GM19463 (cell line): Measurements from ENCODE around the gene CDK6.
A peak's percentile ranks its signal among the peaks of the same experiment; 100 is the strongest.

Experiments used
- ATAC-seq: cut with Tn5 transposase; IDR thresholded peaks from one replicate; pipeline ENCODE4 v1.9.1; 2021; ENCODE audit warnings: mild to moderate bottlenecking, moderate library complexity; ENCODE audit not compliant: unreplicated experiment

Gene CDK6

DNA sequence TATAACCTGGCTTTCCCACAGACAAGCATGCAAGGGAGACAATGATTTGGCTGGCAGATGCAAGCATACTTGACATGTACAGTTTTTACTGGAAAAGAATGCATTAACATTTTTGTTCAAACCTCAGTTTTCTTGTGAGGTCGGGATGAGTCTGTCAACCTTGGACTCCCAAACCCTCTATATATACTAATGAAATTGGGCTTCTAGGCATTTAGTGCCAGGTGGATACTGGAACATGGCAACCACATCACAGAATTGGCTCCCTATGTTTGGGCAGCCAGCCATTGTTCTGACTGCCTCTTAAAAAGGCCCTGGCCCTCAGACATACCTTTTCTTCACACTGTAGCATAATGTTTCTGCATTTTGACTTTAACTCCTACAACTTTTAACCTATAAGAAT is 39.1 kb downstream of the CDK6 start:
- no peak for ATAC-seq

DNA sequence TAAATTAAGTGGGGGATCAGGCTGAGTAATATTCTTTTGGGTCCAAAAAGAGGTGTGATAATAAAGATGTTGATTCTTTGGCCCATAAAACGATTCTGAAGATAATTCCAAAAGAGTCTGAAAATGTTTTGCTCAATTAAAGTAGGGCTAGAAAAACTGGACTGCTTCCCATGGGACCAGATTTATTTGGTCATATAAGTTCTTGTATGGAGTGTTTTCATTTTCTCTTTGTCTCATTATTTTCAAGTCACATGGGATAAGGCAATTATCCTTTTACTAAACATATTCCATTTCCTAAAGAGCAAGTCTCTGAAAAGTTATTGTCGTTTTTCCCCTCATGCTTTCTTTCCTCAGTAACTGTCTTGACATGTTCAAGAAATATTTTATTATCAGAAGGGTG is 41.5 kb downstream of the CDK6 start:
- ATAC-seq, result no peak

DNA sequence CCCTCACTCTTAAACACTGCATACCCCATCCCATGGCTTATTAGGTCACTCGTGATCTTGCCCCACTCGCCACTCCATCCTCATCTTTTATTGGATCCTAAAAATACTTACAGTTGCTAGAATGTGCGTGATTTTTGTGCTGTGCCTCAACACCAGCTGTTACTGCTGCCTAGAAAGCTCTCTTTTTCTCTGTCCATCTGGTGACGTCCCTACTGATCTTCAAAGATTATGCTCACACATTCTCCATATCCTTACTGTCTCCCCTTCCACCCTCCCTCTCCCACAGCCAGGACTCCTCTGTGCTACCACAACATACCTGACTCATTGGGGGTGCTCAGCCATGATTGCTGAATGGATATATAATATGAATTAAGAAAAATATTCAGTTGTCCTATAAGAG is 42.0 kb downstream of the CDK6 start:
- no peak for ATAC-seq

DNA sequence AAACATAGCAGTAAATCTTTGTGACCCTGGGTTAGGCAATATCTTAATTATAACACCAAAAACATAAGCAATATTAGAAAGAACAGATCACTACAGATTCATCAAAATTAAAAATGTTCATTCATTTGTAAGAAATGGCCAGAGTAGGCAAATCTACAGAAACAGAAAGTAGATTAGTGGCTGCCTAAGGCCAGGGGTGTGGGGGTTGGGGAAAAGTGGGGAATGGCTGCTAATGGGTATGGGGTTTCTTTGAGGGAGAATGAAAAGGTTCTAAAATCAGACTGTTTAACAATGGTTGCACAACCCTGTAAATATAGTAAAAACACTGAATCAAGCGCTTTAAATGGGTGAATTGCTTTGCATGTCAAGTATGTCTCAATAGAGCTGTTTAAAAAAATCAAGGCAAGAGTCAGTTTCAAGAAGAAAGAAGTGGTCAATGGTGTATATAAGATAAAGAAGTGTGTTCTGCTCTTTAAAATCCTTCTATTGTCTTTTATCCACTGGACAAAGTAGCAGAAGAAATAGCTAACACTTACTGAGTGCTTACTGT is 42.6 kb downstream of the CDK6 start:
- ATAC-seq, result no peak

DNA sequence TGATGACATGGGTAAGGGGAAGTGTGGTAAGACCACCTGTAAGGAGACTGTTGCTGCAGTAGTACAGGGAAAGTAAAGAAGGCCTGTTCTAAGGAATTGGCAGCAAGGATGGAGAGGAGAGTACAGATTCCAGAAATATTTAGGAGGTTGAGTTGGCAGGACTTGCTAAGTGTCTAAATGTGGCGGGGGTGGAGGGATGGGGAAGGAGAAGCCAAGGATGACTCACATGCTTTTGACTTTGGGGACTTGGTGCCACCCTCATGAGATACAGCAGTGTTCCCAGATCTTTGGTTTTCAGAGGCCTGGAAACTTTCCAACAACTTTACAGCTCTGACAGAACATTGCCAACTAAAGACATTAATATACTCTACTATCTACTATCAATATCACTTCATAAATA is 45.4 kb downstream of the CDK6 start:
- no peak for ATAC-seq

DNA sequence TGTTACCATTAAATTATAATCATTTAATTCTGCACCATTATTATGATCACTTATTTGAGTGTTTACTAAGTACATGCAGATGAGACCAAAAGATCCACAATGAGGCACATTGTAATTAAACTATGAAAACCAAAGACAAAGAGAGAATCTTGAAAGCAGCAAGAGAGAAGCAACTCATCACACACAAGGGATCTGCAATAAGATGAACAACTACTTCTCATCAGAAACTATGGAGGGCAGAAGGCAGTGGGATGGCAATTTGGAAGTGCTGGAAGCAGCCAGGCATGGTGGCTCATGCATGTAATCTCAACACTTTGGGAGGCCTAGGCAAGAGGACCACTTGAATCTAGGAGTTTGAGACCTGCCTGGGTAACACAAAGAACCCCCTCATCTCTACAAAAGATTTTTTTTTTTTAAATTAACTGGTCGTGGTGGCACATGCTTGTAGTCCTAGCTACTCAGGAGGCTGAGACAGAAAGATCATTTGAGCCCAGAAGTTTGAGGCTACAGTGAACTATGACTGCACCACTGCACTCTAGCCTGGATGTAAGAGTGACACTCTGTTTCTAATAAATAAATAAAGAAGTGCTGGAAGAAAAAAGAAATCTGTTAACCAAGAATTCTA is 47.7 kb downstream of the CDK6 start:
- no peak for ATAC-seq

DNA sequence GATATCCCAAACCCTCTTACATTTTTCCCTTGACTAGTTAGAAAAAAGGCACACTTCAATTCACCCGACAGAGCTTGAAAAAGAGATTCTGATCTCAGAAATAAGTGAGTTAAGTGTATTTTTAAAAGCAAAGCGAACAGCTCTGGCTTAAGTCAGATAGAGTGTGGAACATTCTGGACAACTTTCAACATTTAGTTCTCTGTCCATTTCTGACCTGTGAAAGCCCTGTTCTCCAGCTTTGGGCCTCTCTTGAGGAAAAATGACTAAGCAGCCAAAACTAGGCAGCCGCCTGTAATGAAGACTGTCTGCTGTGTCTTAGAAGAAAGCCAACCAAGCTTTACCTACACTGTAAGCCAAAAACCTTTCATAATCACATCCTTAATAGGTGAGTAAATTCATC is 50.5 kb downstream of the CDK6 start:
- ATAC-seq, result no peak

DNA sequence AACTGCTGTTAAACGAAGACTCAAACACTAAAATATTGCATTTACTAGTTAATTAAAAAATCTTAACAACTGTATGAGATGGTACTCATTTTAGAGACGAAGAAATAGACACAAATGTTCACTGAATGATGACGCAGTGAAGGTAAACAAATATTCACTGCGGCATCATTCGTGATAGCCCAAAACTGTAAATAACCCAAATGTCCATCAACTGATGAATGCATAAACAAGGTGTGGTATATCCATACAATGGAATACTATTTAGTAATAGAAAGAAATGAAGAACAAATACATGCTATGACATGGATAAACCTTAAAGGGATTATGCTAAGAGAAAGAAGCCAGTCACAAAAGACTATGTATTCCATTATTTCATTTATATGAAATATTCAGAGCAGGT is 51.4 kb downstream of the CDK6 start:
- ATAC-seq, result no peak

DNA sequence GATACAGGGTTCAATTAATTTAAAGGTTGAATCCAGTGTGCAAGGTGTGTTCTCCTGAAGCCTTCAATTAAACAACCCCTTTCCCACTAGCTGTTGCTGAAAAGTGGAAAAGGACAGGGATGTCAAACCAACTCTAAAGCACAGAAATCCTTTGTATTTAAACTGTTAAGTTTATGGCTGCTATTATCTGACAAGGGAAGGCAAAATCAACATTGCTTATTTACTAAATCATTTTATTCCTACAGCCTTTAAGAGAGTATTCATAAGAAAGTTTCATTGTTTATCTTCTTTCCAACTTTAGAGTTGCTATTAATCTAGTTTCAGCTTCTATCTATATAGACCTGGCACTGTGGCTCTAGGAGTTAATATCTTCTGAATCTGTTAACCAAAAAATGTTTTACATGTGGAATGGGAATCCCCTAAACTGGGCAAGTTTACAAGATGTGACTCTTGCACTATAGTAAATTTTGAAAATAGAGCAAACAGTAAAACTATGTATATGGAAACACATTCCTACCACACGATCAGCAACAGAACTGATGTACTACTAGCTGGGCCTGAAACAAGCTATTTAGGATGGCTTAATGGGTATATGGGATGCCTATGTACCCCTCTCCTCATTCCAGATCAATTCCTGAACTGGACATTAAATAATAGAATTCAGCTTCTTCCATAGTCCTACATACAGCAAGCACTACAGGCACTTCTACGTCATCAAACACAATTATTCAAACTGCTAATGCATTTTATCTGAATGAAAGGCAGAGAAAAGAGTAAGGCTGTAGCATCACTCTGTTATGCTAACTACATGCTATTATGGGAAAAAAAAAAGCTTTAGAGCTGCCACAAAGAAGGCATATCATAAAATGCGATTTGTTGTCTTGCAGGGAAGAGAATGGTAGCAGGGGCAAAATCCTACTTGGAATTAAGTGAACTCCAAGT is 52.8 kb downstream of the CDK6 start:
- ATAC-seq, result no peak

DNA sequence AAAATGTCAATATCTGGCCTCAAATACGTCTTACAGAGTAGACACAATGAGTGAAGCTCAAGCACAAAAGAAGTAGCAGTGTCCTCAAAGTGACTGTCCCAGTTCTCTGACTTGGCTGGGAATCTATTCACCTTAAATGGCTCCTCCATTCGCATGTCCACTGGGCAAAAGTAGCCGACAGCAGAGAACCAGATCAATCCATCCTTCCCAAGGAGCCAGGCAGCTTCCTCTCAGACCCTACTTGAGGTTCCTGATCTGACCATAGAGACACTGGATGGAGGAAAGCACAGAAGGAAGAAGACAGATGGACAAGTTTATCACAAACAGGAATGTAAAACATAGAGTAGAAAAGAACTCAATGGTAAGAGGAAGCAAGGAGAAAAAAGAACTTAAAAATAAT is 53.5 kb downstream of the CDK6 start:
- ATAC-seq, result no peak

DNA sequence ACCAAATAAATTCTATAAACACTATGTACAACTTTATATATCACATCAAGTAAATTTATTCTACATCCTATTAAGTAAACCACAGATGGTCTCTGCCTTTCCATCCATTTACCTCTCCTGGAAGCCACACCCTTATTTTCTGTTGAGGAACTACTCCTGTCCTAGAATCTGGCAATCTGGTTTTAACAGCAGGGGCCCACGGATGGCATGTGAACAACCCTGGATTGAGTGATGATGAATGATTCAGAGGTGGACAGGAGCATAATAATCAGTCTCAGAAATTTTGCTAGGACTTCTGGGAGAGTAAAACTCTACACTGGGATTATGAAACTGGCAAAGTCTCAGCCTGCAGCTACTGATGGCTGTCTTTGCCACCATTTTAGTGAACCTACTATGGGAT is 54.1 kb downstream of the CDK6 start:
- no peak for ATAC-seq

DNA sequence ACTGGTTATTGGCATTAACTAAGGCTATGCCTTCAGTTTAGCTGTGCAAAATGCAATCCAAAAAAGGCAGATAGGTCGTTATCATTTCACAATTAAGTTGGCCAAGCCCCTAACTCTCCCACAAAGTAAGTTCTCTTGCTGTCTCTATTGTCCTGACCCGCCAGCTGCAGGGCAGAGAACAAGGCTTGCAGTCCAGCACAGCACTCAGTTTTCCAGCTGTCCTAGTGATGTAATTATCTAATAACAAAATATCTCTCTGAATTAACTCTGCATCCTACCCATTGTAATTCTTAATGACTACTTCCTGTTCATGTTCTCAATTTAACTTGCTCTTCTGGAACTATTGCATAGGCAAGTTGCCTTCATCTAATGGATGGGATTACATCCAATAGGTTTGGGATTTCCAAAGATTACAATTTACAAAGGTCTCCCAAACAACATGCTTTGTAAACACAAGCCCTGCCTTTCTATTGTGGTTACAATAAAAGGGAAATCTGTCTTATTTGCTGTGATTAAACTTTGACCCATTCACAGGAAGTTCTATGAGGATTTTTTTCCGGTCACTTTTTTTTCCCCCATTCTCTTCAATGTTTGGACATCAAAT is 55.2 kb downstream of the CDK6 start:
- ATAC-seq, result no peak

DNA sequence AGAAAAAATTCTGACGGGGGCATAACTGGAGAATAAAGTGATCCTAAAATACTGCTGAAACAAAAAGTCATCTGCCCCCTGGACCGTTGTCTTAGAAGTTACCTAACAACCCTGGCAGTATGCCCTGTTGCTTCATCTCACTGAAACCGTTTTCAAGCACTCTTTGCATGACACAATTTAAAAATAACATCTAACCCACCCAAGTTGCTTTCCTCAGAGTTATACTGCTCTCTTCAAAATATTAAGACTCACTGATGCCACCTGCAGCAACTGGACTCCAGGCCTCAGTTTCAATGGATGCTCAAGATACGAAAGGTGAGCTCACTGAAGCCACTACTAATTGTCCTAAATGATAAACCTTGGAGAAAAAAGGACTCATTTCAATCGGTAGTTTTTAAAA is 57.4 kb downstream of the CDK6 start:
- ATAC-seq, result peak; percentile 72

DNA sequence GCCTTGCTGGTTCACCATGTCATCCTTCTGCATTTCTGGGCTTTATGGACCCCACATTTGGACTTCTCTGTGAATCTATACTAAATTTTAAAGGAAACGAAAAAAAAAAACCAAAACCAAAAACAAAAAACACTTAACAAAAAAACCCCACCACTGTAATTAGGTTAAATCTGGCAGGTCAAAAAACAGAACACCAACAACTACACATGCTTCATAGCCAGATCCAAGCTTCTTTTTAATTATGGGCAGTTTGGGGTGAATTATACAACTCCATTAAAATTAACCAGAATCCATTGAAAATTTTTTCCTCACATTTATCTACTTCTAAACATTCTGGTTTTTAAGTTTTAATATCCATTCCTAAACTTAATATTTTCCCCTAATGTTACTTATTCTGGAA is 58.4 kb downstream of the CDK6 start:
- no peak for ATAC-seq

DNA sequence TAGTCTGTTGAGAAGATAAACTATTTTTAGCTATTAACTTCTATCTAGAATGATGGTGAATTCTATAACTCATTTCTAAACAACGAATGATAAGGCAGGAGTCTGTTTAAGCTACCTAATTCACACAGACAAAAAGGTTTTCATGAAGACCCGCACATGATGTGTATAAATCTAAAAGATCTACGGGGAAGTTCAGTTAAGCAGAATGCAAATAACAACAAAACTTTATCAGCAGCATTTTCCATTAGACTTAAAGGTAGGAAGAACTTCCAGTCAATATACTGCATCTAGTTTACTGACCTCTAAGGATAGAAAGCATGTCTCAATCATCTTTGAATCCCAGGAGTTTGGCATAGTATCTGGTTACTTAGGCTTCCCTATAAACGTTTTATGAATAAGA is 62.6 kb downstream of the CDK6 start:
- ATAC-seq, result no peak

DNA sequence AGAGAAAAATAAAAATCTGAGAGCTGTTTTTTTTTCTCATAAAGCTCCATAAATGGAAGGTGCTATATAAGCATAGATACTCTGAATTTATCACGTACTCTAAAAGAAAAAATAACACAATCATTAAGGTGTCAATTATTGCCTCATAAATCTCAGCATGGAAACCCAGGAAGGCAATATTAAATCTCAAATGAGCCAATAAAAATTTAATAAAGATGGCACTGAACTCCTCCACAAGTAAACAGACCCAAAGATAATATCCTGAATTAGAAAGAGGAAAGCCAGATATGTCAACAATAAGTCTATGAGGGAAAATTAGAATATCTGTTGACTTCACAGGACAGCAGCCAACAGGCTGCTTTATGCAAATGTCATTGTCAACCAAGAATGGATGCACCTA is 66.5 kb downstream of the CDK6 start:
- no peak for ATAC-seq

DNA sequence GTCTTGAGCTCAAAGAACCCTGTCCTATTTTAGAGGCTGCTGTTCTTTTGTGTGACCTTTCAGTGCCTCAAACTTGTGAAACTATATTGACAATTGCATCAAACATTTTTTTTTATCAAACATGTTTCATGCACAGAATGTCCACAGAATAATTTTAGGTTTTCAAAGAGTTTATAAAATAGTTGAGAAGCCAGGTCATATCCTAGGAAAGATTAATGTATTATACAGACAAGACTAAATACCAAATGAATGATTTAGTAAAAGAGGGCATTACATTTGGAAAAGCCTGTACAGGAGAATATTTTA is 67.0 kb downstream of the CDK6 start:
- no peak for ATAC-seq

DNA sequence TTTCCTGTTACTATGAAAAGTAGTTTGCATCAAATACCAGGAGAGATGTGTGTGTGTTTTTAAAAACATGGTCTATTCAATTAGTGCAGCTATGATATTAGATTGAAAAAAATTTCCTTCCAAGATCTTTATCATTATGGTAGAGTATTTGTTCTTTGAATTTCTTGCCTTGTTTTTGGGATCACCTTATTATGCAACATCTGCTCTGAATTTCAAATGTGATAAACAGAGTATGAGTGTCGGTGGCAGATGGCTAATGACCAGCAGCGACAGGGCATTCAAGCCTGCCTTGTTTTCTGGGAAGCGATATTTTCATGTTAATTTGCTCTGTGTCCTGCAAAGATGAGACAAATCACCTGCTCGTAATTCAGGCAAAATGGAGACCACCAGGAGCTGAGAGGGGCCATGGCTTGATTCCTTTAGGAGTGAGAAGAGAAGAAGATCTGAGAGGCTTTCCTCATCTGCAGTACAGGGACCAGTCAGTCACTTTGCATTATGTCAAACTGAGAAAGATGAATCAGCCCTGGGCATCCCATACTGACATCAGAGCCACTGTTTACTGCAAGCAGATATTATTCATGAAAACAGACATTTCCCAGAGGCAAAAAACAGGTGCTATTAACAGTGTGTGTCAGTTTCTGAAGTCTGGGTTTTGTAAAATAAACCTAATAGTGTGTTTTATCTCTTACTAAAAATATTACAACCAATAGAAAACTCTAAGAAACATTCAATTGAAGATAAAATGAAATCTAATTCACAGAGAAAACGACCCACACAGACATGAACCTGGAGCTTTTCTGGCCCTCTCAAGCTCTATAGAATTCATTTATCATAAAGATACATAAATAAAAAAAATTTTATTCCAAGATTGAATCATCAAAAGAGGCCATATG is 67.6 kb downstream of the CDK6 start:
- peak; percentile 95 for ATAC-seq

DNA sequence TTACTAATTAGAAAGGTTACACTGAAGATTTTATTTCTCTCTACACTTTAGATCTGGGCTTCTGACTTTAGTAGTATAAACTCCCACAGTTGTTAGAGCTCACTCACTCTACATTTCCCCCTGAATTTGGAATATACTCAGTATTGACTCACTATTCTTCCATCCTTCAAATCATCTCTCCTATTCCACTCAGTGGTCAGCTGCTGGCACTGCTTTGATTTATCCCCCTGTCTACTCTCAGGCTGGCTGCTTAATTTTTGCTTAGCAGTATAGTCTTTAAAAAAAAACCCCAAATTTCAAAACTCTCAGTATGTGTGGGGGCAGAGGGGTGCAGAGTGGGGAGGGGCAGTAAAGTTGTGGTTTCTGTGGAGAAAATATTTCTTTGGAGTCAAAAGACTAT is 68.9 kb downstream of the CDK6 start:
- ATAC-seq, result no peak

DNA sequence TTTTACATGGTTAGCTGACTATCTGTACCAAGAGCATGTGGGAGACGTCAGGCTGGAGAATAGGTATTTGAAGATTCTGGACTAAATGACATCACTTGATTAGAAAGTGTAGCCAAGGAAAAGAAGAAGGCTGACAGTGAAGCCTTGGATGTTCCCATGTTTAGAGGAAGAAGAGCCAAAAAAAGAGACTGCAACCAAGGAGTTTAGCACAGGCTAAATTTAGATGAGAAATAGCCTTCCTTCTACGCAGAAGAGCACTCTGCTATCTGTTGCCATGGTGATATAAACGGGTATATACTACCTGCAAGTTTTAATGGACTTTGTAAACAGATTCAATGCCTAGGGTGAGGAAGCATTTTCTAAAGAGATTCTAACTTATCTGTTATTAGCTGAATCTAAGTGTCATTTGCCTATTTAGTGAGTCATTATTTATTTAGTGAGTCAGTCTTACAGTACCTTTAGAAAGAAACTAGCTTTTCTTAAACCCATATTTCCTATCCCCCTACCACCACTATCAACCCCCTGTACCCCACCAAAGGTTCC is 69.8 kb downstream of the CDK6 start:
- no peak for ATAC-seq

DNA sequence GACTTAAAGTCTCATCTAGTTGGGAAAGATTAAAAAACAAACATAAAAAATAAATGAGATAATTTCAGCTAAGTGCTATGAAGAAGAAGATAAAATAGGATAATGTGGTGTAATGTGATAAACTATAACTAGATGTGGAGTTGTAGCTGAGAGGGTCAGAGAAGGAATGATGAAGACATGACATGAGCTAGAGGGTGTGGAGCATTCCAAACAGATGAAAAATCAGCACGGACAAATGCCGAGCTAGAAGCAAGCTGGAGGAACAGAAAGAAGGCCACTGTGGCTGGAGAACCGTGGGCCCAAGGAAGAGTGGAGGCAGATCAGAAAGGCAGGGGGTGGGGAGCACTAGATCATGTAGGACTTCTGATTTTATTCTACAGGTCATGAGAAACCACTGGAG is 70.6 kb downstream of the CDK6 start:
- ATAC-seq, result no peak
